T-helper 2 cell treated with Interferon-gamma antibody and Interleukin-4, amounts not matched to agents 100 ng/mL and 5 ng/mL, for 36 hours (primary cell): Measurements from ENCODE around the gene TPPP3. TPM values are rescaled to one million over a fixed set of nuclear protein-coding genes. Genes with fewer than 3 reads are reported as not detected.

Source experiments
- intact Hi-C: fragments of 100-400 bp; cut with micrococcal nuclease; formaldehyde crosslinking; loops from one replicate; pipeline ENCODE4 v1.15.1; 2023
- total RNA-seq: library from RNA; stranded (reverse); gene quantifications from 2 replicates; pipeline ENCODE4 v1.2.3, GENCODE V29; 2022

Gene TPPP3
- total RNA-seq, 1 donor from 2014 or later: not detected

DNA sequence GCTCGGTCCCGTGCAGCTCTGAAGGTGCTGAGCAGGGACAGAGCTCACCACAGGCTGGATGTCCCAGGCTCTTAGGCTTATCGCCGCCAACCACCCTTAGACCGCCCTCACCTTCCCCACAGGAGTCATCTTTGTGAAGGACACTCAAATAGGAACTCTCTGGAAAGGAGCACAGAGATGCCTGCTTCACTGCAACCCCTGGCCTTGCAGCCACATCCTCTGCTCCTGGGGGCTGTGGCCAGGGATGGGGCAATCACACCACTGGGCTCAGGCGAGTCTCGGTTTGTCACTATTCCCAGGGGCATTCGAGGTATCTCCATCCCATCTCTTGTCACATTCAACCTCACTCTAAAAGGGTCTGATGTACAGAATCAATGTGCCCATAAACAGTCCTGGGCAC is 12.0 kb upstream of the TPPP3 start:
- intact Hi-C loops: no loop called here

DNA sequence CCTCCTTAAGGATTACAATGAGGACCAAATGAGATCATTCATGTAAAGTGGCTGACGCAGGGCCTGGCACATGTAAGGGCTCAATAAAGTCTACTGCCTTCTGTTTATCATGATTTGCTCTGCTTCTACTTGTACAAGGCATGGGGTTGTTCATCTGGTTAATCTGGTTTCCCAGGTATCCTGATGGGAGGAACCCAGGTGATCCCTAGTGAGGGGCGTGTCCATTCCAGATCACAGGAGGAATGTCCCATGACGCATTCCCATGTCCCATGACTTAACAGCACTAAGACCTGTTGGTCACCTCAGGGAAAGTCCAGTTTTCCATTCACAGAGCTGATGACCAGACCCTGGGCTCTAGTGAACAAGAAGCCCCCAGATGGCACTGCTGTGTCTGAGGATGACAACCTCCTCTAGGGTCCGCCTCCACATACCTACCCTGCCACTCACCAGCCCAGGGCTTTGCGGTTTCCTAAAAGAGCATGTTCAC is 11.5 kb upstream of the TPPP3 start:
- intact Hi-C loops: loop anchor here (5.0 kb wide), 1 partner anchor 127 kb away; the partner anchor contains the start of gene PLEKHG4

DNA sequence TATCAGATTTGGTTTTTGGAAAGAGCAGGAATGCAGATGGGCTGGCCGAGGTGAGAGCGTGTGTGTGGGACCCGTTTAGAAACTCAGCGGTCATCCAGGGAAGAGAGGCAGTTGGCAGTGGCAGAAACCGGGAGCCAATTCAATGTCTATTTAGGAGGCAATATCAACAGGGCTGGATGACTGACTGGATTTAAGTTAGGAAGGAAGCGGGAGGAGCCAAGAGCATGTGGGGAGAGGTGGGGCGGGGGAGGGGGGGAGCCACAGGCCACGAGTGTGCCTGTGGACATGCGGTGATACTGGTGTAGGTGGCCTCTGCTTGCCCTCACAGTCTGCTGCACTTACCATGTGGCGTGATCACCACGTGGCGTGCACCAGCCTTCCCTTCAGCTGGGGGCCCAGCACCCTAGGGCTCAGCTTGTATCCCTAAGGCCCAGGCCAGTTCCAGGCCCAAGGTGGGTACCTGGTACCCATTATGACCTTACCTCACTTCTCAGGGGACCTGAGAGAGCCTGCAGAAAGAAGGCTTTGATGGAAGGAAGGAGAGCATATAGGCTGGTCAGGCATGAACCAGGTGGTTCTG is 10.8 kb upstream of the TPPP3 start:
- intact Hi-C loops: loop anchor here (5.0 kb wide), 1 partner anchor 127 kb away; the partner anchor contains the start of gene PLEKHG4

DNA sequence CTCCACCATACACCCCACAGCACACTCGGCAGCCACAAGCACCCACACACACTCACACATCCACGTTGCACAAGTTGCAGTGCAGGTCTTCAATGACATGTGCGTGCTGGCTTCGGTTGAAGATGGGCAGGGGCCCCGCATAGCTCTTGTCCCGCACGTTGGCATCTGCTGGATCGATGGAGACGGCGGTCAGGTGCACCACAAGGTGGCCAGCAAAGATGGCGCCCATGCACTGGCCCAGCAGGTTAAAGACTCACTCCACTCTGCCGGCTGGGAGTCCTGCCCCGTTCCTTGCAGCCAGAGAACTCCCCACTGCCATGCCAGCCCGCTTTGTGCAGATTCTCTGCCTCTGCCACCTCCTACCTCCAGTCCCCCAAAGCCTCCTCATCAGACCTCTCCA is 7.6 kb upstream of the TPPP3 start:
- intact Hi-C loops: loop anchor here (5.0 kb wide), 1 partner anchor 124 kb away; the partner anchor contains the start of gene PLEKHG4

DNA sequence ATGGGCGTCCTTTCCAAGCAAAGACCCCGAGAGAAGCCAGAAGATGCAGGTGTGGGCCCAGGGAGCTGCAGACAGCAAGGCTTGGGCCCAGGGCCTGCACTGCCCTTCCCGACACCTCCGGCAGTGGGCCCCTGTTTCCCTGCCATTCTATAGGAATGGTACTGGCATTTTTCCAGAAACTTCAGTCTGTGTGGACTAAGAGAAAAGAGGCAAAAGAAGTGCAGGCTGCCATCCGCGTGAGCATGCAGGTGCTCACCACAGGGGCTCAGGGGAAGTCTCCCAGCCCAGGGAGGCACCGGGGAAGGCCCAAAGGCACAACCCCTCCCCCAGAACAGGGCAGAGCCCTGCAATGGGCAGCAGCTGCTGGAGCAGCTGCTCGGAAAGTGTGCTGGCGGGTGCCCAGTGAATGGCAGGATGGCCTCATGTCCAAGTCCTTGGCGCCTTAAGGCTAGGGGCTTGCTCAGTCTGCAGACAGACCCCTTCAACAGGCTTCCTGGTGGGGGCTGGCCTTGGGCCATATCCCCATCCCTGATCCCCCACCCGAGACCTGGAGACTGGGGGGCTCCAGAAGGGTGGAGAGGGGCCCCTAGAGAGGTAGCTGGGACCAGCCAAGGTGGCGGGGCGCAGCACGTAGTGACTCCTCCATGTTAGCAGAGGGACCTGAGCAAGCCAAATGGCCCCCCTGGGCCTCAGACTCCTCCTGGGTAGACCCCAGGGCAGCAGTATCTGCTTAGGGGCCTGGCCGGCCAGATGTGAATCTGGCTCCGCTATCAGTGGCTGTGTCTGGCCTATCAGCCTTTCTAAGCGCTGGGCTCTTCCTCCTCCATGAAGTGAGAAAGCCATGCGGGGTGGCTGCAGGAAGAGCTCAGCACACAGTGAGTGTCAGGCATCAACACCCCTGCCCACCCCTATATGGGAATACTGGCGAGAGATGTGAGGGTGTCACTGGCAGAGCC is 6.7 kb upstream of the TPPP3 start:
- intact Hi-C loops: loop anchor here (5.0 kb wide), 2 partner anchors 123 to 138 kb away; partner anchors contain the start of gene PLEKHG4

DNA sequence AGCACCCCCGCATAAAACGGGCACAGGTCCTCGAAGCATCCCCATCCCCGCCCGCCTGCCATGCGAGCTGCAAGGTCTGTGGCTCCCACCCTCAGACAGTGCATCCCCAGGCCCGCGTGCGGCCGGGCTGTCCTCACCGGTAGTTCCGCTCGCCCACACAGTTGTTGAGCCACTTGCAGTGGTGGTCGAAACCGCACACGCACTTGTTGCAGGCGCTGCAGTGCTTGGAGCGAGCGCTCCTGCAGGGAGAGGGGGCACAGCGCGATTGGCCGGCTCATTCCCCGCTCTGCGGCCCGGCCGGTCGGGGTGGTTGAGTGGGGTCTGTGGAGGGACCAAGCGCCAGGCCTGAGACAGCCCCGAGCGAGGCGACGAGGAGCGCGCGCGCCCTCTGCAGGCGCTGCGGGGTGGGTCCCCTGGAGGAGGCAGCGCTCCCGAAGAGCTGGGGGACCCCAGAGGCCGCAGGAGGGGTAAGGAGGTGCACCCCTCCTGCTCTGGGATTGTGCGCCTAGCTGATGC is 6.0 kb upstream of the TPPP3 start:
- intact Hi-C loops: loop anchor here (5.0 kb wide), 1 partner anchor 137 kb away; no protein-coding TSS in a partner anchor

DNA sequence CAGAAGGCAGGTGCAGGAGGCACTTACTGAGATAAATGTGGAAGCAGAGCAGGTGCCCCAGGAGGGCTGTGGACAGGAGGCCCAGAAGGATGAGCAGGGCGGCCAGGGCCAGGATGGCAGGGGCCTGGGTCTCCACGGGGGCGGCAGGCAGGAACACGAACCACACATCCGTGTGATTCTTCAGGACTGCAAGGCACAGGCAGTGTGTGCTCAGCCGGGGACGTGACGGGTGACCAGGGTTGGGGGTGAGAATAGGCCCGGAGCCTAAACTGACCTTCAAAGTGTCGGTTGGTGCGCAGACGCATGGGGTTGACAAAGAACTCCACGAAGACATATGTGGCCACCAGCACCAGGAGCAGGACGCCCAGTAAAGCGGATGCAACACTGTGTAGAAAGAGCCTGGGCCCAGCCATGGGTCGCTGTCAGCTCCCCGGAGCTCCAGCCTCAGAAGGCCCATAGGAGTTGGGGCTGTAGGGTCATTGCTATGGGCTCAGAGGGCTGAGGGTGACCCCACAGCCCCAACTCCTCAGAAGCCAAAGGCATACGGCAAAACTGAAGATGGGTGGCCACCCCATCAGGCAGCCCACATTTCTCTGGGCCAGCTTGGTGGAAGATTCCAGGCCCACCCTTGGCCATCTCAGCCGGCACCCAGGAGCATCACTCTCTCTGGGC is 5.4 kb upstream of the TPPP3 start:
- intact Hi-C loops: loop anchor here (5.0 kb wide), 1 partner anchor 136 kb away; no protein-coding TSS in a partner anchor

DNA sequence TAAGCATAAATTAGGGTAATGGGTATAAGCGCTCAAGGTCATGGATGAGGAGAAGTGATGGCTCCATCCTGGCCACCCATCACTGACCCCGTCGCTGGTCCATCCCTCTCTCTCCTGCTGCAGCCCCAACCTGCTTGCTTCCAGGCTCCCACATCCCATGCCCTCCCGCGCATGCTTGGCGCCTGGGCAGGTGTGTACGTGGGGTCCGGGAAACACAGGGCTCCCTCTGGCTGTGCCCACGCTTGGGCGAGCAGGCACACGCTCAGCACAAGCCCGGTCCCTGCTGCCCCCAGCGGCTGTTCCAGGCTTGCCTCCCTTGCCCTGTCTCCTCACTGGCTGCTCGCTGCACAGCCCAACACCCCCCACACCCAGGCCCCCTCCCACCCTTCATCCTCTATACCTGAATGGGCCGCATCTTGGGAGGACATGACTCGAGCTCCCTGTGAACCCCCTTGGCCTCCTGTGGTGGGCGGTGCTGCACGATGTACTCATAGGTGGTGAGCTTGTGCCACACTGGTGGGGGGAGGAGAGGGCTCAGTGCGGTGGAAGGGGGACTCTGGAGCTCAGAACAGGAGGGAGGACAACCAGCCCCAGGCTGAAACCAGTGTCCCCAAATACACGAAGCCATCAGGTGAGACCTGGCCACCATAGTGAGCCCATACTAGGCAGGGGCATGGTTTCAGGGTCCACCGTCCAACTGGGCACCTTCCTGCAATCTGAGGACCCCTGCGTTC is 4.7 kb upstream of the TPPP3 start:
- intact Hi-C loops: loop anchor here (5.0 kb wide), 1 partner anchor 136 kb away; no protein-coding TSS in a partner anchor

DNA sequence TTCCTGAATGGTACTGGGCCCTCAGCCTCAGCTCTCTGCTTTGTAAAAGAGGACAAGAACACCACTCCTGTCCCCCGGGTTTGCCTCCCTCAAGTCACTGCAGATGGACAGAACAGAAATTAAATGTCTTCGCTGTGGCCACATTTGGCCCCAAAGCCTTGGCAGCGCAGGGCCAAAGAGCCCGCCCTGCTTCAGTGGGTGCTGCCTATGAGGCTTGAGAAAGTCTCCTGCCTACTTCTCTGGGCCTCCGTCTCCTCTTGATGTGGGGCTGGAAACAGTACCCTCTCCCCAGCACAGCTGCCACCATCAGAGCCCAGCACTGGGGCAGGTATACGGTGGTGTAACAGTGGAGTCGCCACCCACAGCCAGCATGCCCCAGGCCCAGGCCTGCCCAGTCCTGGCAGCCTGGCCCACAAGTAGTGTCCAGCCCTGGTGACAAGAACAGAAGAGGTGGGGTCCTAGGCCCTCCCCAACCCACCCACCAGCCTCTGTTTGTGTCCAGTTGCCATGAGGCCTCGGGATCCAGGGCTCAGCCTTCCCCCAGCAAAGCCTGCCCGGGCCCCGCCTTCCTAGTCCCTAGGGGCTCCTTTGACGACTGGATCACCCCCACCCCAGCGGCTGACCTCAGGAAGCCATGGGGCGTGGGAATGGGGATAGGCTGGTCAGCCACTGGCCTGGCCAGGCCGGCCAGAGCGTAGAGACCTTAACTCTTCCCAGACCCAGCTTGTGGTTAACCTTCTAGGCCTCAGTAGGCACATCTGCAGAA is 3.9 kb upstream of the TPPP3 start:
- intact Hi-C loops: loop anchor here (5.0 kb wide), 1 partner anchor 135 kb away; no protein-coding TSS in a partner anchor

DNA sequence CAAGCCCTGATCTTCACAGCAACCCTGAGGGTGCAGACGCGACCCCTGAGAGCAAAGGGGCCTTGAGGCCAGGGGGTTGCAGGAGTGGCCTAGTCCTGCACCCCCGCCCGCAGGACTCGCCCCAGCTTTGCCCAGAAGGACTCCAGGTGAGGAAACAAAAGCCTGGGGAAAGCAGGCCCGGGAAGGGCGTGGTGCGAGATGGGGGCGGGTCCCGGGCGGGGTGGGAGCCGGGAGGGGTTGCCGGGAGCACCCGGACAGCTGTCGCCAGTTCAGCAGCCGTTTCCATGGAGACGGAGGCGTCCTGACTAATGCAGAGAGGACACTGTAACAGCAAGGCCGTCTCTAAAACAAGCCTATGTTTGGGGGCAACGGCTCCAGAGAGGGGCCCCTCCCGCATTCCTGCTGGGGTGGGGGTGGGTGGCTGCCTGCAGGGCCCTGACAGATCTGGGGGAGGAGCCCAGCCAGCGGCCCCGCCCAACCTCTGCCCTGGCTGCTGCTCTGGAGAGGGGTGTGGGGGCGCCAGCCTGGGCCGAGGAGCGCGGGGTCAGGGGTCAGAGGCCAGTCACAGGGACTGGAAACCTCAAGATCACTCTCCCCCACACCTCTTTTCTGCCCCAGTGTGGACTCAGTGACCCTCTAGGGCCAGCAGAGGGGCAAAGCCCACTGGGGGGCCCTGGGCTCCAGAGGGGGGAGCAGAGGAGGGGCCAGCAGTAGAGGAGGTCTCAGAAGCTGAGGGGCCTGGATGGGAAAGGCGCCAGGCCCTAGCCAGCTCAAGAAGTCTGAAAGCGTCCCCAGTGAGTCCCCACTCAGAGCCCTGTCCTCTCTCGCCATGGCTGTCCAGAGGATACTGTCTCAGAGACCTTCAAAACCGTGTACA is 3.1 kb upstream of the TPPP3 start:
- intact Hi-C loops: loop anchor here (5.0 kb wide), 1 partner anchor 134 kb away; no protein-coding TSS in a partner anchor

DNA sequence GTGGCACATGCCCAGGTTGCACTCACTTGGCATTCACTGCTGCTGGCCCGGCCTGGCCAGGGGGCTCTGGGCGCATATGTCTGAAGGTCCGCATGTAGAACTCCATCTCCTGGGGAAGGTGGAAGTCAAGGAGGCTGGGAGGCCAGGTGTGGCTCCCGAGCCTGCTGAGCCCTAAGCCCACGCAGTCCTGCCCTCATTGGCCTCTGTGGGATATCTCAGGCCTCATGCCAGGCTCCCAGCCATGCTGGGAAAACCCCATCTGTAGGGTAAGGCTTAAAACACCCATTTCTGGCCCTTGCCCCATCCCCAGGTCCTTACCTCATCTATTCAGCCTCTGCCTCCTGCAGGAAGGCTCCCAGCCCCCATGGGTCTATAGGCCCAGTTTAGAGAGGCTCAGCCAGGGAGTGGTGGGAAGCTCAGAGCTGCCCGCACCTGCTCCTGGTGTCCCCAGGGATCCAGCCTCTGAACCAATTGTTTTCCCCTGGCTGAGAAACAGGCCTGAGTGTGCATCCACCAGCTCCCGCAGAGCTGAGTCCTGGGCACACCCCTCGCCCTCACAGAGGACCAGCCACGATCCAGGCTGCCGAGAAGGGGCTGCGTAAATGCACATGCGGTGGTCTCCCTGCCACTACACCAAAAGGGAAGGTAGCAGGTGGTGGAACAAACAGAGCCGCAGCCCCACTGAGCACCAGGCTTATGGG is 2.3 kb upstream of the TPPP3 start:
- intact Hi-C loops: loop anchor here (5.0 kb wide), 1 partner anchor 133 kb away; no protein-coding TSS in a partner anchor

DNA sequence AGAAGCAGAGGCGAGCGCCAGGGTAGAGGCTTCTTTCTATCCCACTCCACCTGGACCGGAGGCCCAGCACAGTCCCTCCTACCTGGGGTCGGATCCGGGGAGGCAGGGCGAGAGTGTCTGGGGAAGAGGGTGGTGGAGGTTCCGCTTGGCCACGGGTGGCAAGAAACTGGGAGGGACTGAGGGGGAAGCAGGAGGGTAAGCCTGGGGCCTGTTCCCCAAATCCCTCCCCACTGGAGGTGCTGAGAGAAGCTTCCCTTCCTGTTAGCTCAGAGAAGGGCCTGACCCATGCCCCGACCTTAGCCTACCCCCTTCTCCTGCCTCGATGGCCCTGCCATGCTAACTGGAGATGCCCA is 1.8 kb upstream of the TPPP3 start:
- intact Hi-C loops: loop anchor here (5.0 kb wide), 1 partner anchor 133 kb away; no protein-coding TSS in a partner anchor

DNA sequence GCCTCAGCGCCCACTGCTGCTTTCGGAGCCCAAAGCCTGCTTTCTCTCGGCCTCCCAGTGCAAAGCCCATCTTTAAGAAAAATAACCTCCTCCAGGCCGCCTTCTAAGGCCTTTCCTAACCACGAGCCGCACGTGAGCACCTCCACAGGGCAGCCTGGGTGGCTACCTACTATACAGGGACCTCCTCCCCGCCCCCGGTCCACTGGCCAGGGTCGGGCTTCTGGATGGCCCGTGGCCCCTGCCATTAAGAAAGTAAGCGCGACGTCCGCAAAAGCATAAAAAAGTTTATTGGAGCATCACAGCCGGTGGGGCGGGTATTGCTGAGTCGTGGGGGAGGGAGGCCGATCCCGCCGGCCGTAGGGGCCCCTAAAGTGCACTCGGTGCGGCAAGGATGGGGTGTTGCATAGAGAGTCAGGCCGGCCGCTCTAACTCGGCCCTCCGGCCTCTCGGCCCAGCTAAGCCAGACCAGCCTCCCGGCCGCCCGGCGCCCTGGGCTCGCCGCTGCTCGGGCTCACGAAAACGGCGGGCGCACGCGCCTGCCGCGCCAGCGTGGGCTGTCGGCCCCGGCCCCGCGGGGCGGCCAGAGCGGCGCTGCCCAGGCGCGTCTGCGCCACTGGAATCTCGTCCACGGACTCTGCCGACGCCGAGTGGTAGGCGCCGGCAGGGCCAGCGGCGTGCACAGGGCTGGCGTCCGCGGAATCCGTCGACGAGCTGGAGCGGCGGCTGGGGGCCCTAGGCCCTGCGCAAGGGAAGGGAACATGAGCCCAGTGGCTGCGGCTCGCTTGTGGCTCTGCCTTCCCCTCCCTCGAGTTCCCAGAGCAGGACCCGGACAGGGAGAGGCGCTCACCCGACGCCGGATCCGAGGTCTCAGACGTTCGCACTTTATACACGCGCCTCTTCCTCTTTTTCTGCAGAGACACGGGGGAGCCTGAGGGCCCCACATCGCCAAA is 1.1 kb upstream of the TPPP3 start:
- intact Hi-C loops: loop anchor here (5.0 kb wide), 1 partner anchor 132 kb away; no protein-coding TSS in a partner anchor

DNA sequence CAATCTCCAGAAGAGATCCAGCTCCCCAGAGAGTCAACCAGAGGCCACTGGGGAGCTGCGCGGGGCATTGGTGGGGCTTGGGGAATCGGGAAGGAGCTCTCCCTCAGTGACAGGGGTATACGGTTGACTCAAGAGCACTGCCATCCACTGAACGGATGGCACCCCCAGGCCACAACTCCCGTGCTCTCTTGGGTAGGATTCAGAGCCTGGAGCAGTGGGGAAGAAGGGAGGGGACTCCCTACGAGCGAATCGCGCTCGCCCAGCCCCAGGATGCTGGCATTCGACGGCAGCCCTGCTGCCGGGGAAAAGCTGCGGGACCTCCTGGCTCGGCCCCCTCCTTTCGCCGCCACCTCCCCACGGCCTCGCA is 473 bp upstream of the TPPP3 start:
- intact Hi-C loops: no loop called here

DNA sequence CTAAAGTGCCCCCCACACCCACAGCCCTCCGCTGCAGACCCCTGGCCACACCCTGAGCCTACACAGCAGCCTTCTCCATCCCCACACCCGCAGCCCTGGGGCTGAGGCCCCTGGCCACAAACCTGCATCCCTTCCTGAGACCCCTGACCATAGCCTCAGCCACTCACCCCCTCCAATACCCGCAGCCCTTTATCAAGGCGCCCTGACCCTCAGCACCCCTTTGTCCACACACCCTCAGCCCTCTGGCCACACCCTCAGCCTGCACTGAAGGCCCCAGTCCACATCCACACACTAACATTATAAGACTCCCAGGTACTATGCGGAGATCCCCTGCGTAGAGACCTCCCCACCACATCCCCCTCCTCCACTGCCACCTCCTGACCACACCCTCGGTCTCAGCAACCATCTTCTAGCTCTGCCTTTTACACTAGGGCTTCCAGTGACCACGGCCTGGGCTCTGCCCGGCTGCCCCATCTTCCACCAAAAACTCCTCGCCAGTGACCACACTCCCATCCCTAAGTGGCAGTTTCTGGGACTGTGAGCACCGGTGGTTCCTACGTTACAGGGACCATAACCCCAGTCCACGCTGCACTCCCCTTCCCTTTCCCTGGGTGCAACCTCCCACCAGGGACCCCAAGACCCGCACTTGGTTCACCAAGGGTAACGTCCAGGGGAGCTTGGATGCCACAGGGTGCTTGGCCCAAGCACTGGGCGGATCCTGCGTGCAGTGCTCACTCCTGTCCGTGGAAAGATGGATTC is 818 bp downstream of the TPPP3 start:
- intact Hi-C loops: no loop called here
